Gastrocnemius medialis (tissue), 4 donors: ENCODE results near the gene ZFAND6.

ENCODE experiments used
- CTCF ChIP-seq, 5 experiments: fragments of 450-650 bp in 3 of 5; fragments of 200-600 bp in 2 of 5; sonication (generic) in 2 of 5; IDR thresholded peaks in 4 of 5; conservative IDR thresholded peaks in 1 of 5; 1 replicate in 4 of 5; 2 replicates in 1 of 5; pipeline ENCODE4 v1.5.1; 2016 to 2019; ENCODE audit warnings: antibody characterized with exemption in 5 of 5, mild to moderate bottlenecking in 3 of 5, moderate library complexity in 3 of 5
- POLR2A ChIP-seq, 2 donors: fragments of 450-650 bp; IDR thresholded peaks; one replicate each; pipeline ENCODE4 v1.6.1; 2017; ENCODE audit warnings: antibody characterized with exemption in 2 of 2, mild to moderate bottlenecking in 2 of 2, moderate library complexity in 2 of 2

GRCh38 chr15:80171787-80172186 is 112.3 kb downstream of the ZFAND6 start:
- TF ChIP-seq CTCF (IDR thresholded peaks at IDR 0.05 in 4 of 5, conservative IDR thresholded peaks at IDR 0.05 in 1 of 5) (no peak), POLR2A (IDR thresholded peaks at IDR 0.05) (no peak)
